IMR-90 (cell line): ENCODE results near the gene MAPKAP1. TPM values are rescaled to one million over a fixed set of nuclear protein-coding genes. Genes with fewer than 3 reads are reported as not detected.

ENCODE experiments used
- ATAC-seq: fragments of 200-7000 bp; cut with Tn5 transposase; 2 replicates; pipeline ENCODE4 v1.9.1; 2020; ENCODE audit warnings: low read depth, mild to moderate bottlenecking, moderate library complexity
- BruUV-seq: library from RNA; stranded (reverse); fragments of 400-500 nt; replicated peaks from 2 replicates; lab custom pipeline; 2021; lab: Mats Ljungman, UMichigan
- CTCF ChIA-PET: fragments of 300-600 bp; formaldehyde crosslinking; extraction: SDS; loops from one replicate; lab custom pipeline; 2021; ENCODE audit warnings: antibody characterized with exemption; lab: Yijun Ruan, JAX
- POLR2A ChIA-PET: fragments of 300-600 bp; sonication (Branson Sonifier 250); formaldehyde crosslinking; loops from one replicate; lab custom pipeline; 2022; ENCODE audit warnings: antibody characterized with exemption; ENCODE audit not compliant: unreplicated experiment; lab: Charles Lee
- DNase-seq: peaks from one replicate; pipeline ENCODE4 v3.0.0; 2013
- H2AFZ ChIP-seq: replicated peaks from 2 replicates; pipeline ENCODE3; 2013; ENCODE audit warnings: low read length, mild to moderate bottlenecking; ENCODE audit not compliant: poor library complexity
- H2AK5ac ChIP-seq: 2 replicates; pipeline ENCODE4 v1.6.1; 2013; ENCODE audit warnings: low read depth, low read length, inconsistent platforms
- H2AK9ac ChIP-seq: replicated peaks from 2 replicates; pipeline ENCODE3; 2013; ENCODE audit warnings: mild to moderate bottlenecking, low read depth, low read length, moderate library complexity; ENCODE audit not compliant: poor library complexity
- H2BK120ac ChIP-seq: 2 replicates; pipeline ENCODE4 v1.6.1; 2013; ENCODE audit warnings: low read depth, low read length, inconsistent platforms
- H2BK15ac ChIP-seq: 3 replicates; pipeline ENCODE4 v1.6.1; 2013; ENCODE audit warnings: low read depth, low read length, inconsistent platforms
- H2BK20ac ChIP-seq: 2 replicates; pipeline ENCODE4 v1.6.1; 2013; ENCODE audit warnings: low read depth, mild to moderate bottlenecking, inconsistent platforms, low read length, moderate library complexity
- H2BK5ac ChIP-seq: 2 replicates; pipeline ENCODE4 v1.6.1; 2013; ENCODE audit warnings: mild to moderate bottlenecking, low read depth, low read length, inconsistent platforms; ENCODE audit not compliant: poor library complexity, severe bottlenecking
- H3K14ac ChIP-seq: replicated peaks from 2 replicates; pipeline ENCODE4 v1.6.1; 2013; ENCODE audit warnings: low read depth, low read length, inconsistent platforms
- H3K18ac ChIP-seq: 2 replicates; pipeline ENCODE4 v1.6.1; 2013; ENCODE audit warnings: low read depth, low read length, control low read depth
- H3K23ac ChIP-seq: 2 replicates; pipeline ENCODE4 v1.6.1; 2013; ENCODE audit warnings: low read depth, low read length, inconsistent platforms
- H3K27ac ChIP-seq: 2 replicates; pipeline ENCODE4 v1.5.1; 2013; ENCODE audit warnings: mild to moderate bottlenecking, control low read depth, low read length; ENCODE audit not compliant: insufficient read depth
- H3K27me3 ChIP-seq: 2 replicates; pipeline ENCODE4 v1.6.1; 2013; ENCODE audit warnings: low read length; ENCODE audit not compliant: control insufficient read depth, insufficient read depth
- H3K36me3 ChIP-seq: 2 replicates; pipeline ENCODE4 v1.6.1; 2013; ENCODE audit warnings: low read length, mixed read lengths; ENCODE audit not compliant: control insufficient read depth, insufficient read depth
- H3K4ac ChIP-seq: 2 replicates; pipeline ENCODE4 v1.6.1; 2013; ENCODE audit warnings: low read depth, low read length, inconsistent platforms
- H3K4me1 ChIP-seq: 2 replicates; pipeline ENCODE4 v1.6.1; 2013; ENCODE audit warnings: low read length, mixed read lengths; ENCODE audit not compliant: control insufficient read depth, insufficient read depth
- H3K4me2 ChIP-seq: 2 replicates; pipeline ENCODE4 v1.6.1; 2013; ENCODE audit warnings: low read depth, mild to moderate bottlenecking, control low read depth, low read length, moderate library complexity
- H3K4me3 ChIP-seq: 2 replicates; pipeline ENCODE4 v1.5.1; 2013; ENCODE audit warnings: low read depth, mild to moderate bottlenecking, control low read depth, low read length, moderate library complexity; ENCODE audit not compliant: insufficient read depth
- H3K56ac ChIP-seq: 2 replicates; pipeline ENCODE4 v1.6.1; 2013; ENCODE audit warnings: low read length, inconsistent platforms; ENCODE audit not compliant: insufficient read depth; ENCODE audit errors: extremely low read depth
- H3K79me1 ChIP-seq, 2 experiments: 2 replicates each; pipeline ENCODE4 v1.6.1; 2013; ENCODE audit warnings: low read length in 2 of 2, inconsistent platforms in 1 of 2, low read depth in 1 of 2
- H3K9ac ChIP-seq: 2 replicates; pipeline ENCODE4 v1.6.1; 2013; ENCODE audit warnings: low read depth, low read length, control low read depth
- H3K9me1 ChIP-seq: 2 replicates; pipeline ENCODE4 v1.6.1; 2013; ENCODE audit warnings: low read length, inconsistent platforms; ENCODE audit not compliant: insufficient read depth
- H3K9me3 ChIP-seq: 2 replicates; pipeline ENCODE4 v1.6.1; 2013; ENCODE audit warnings: low read length; ENCODE audit not compliant: control insufficient read depth, insufficient read depth
- H4K20me1 ChIP-seq: 2 replicates; pipeline ENCODE4 v1.6.1; 2013; ENCODE audit warnings: low read length, inconsistent platforms; ENCODE audit not compliant: insufficient read depth
- H4K5ac ChIP-seq: 2 replicates; pipeline ENCODE4 v1.6.1; 2013; ENCODE audit warnings: mild to moderate bottlenecking, low read depth, low read length, control low read depth
- H4K8ac ChIP-seq, 2 experiments: 2 replicates each; pipeline ENCODE4 v1.6.1; 2013; ENCODE audit warnings: low read depth in 2 of 2, low read length in 2 of 2, control low read depth in 1 of 2, inconsistent platforms in 1 of 2
- H4K91ac ChIP-seq: 2 replicates; pipeline ENCODE4 v1.6.1; 2013; ENCODE audit warnings: low read depth, low read length, inconsistent platforms; ENCODE audit not compliant: insufficient read depth
- BHLHE40 ChIP-seq: fragments of 150-350 bp; IDR thresholded peaks from 2 replicates; pipeline ENCODE4 v1.6.1; 2016; ENCODE audit warnings: mild to moderate bottlenecking, low read depth, low read length
- CEBPB ChIP-seq: IDR thresholded peaks from 2 replicates; pipeline ENCODE4 v1.6.1; 2012; ENCODE audit warnings: low read depth, low read length, improper control_type of control experiment
- CTCF ChIP-seq: conservative IDR thresholded peaks from 2 replicates; pipeline ENCODE4 v1.5.1; 2012; ENCODE audit warnings: mild to moderate bottlenecking, low read depth, low read length, improper control_type of control experiment
- ELK1 ChIP-seq: fragments of 150-350 bp; IDR thresholded peaks from 2 replicates; pipeline ENCODE4 v1.6.1; 2016; ENCODE audit warnings: low read depth, mild to moderate bottlenecking, low read length, moderate library complexity, borderline replicate concordance
- FOS ChIP-seq: fragments of 150-350 bp; IDR thresholded peaks from 2 replicates; pipeline ENCODE4 v1.6.1; 2016; ENCODE audit warnings: low read depth, low read length
- MAFK ChIP-seq: IDR thresholded peaks from 2 replicates; pipeline ENCODE4 v1.6.1; 2012; ENCODE audit warnings: low read depth, low read length, improper control_type of control experiment
- MAZ ChIP-seq: IDR thresholded peaks from 2 replicates; pipeline ENCODE4 v1.6.1; 2012; ENCODE audit warnings: low read depth, mild to moderate bottlenecking, low read length, improper control_type of control experiment, moderate library complexity, borderline replicate concordance
- MXI1 ChIP-seq: IDR thresholded peaks from 2 replicates; pipeline ENCODE4 v1.6.1; 2012; ENCODE audit warnings: low read depth, mild to moderate bottlenecking, low read length, moderate library complexity, borderline replicate concordance
- RCOR1 ChIP-seq: IDR thresholded peaks from 2 replicates; pipeline ENCODE4 v1.6.1; 2012; ENCODE audit warnings: mild to moderate bottlenecking, low read length, improper control_type of control experiment; ENCODE audit not compliant: insufficient replicate concordance
- RFX5 ChIP-seq: IDR thresholded peaks from 2 replicates; pipeline ENCODE4 v1.8.0; 2012; ENCODE audit warnings: low read depth, mild to moderate bottlenecking, low read length, moderate library complexity
- SMC3 ChIP-seq: fragments of 150-350 bp; IDR thresholded peaks from 2 replicates; pipeline ENCODE4 v1.6.1; 2016; ENCODE audit warnings: low read depth, mild to moderate bottlenecking, antibody characterized with exemption, low read length, moderate library complexity
- USF2 ChIP-seq: fragments of 150-350 bp; IDR thresholded peaks from 2 replicates; pipeline ENCODE4 v1.6.1; 2017; ENCODE audit warnings: mild to moderate bottlenecking, antibody characterized with exemption, low read length, low read depth
- WGBS, 2 experiments: methylation state at CpG; one replicate each; pipeline versions ENCODE4 v1.1.5 to v1.1.7; 2013; ENCODE audit warnings: missing lambda C conversion rate in 2 of 2; ENCODE audit not compliant: insufficient read length in 1 of 2; ENCODE audit errors: extremely low coverage in 2 of 2; 5-methylcytosine and 5-hydroxymethylcytosine counted together
- dilution Hi-C: fragments of 300-500 bp; cut with HindIII; formaldehyde crosslinking; loops from one replicate; pipeline ENCODE4 v1.14.3; 2018; ENCODE audit warnings: low sequenced_read_pairs; ENCODE audit not compliant: unreplicated experiment
- in situ Hi-C: fragments of 300-500 bp; cut with MboI; formaldehyde crosslinking; loops from 3 replicates; pipeline ENCODE4 v1.14.3; 2019; ENCODE audit warnings: low sequenced_read_pairs, inconsistent platforms, mixed read lengths
- intact Hi-C: fragments of 100-400 bp; cut with micrococcal nuclease; formaldehyde crosslinking; loops from 2 replicates; pipeline ENCODE4 v1.10.0; 2022
- polyA plus RNA-seq, 3 experiments: library from polyadenylated mRNA; depleted of rRNA; stranded (reverse); fragments of >200 nt; gene quantifications; 2 replicates each; pipeline ENCODE4 v1.2.3, GENCODE V29; 2012; ENCODE audit warnings: low replicate concordance in 1 of 3
- total RNA-seq: library from RNA; depleted of rRNA; stranded (reverse); fragments of >200 nt; gene quantifications from 2 replicates; pipeline ENCODE4 v1.2.3, GENCODE V29; 2012

The MAPKAP1 gene
- total and polyA plus RNA-seq, 2 of the 4 experiments (the other 2 are of a cell fraction) = 87.2 to 158 TPM

GRCh38 chr9:125651576-125652232, 55.3 kb downstream of the MAPKAP1 start:
- H3K9me3 ChIP-seq = no peaks in the 10 kb centered on the region
- H3K4me3 ChIP-seq = no peak overlapping the region
- H3K4me1 ChIP-seq = peaks cover 24% of the 10 kb centered on the region
- DNase-seq (no peak), ATAC-seq (no peak)
- H2AK9ac ChIP-seq = no peak overlapping the region
- no peak overlapping the region for H3K4me2 ChIP-seq
- ChIA-PET POLR2A (no interaction called here), CTCF (interaction anchor here (0.6 kb wide), 1 partner anchor 11 kb away, joined by 3 read pairs; no protein-coding TSS in a partner anchor)
- no peak overlapping the region for H4K91ac ChIP-seq
- no peak overlapping the region for H3K56ac ChIP-seq
- WGBS, 2 experiments = 100% methylated on average over 1 of the region's 7 CpGs; no CpG with 5 or more reads in 1 of the 2 experiments
- no TSS peak for BruUV-seq
- no peak overlapping the region for H2AFZ ChIP-seq
- H3K27me3 ChIP-seq = no peaks in the 10 kb centered on the region
- no peaks in the 10 kb centered on the region for H4K20me1 ChIP-seq
- peaks cover 45 to 83% of the 10 kb centered on the region in 2 experiments for H3K79me1 ChIP-seq
- no peak overlapping the region for H3K23ac ChIP-seq
- H4K8ac ChIP-seq = no peak overlapping the region
- dilution Hi-C loops = no loop called here
- intact Hi-C loops = no loop called here
- TF ChIP-seq ELK1 = no peak
- no peak for TF ChIP-seq MXI1
- TF ChIP-seq CEBPB = no peak
- TF ChIP-seq SMC3 = no peak
- TF ChIP-seq RCOR1 = no peak
- TF ChIP-seq USF2 = no peak
- TF ChIP-seq RFX5 = no peak
- no peak for TF ChIP-seq MAFK
- TF ChIP-seq CTCF = no peak
- TF ChIP-seq MAZ = no peak
- TF ChIP-seq FOS = no peak
- no peak for TF ChIP-seq BHLHE40
- peaks cover 10% of the 10 kb centered on the region for H3K9me1 ChIP-seq
- no peak overlapping the region for H3K4ac ChIP-seq
- no peak overlapping the region for H3K9ac ChIP-seq
- H2BK5ac ChIP-seq = no peak overlapping the region
- no peak overlapping the region for H2BK120ac ChIP-seq
- in situ Hi-C loops = no loop called here
- H2BK15ac ChIP-seq = no peak overlapping the region
- no peak overlapping the region for H4K5ac ChIP-seq
- no peak overlapping the region for H2BK20ac ChIP-seq
- H3K27ac ChIP-seq = no peak overlapping the region
- no peak overlapping the region for H3K18ac ChIP-seq
- H3K36me3 ChIP-seq = peaks cover 6% of the 10 kb centered on the region; the same call in 1 of the 2 replicates
- H3K14ac ChIP-seq = no peak overlapping the region
- no peak overlapping the region for H2AK5ac ChIP-seq
